ENCODE results near the gene CCDC9B. TPM values are rescaled to one million over a fixed set of nuclear protein-coding genes. Genes with fewer than 3 reads are reported as not detected.

CCDC9B gene
- total RNA-seq, 1 donor from 2014 or later = 9.8 TPM

DNA sequence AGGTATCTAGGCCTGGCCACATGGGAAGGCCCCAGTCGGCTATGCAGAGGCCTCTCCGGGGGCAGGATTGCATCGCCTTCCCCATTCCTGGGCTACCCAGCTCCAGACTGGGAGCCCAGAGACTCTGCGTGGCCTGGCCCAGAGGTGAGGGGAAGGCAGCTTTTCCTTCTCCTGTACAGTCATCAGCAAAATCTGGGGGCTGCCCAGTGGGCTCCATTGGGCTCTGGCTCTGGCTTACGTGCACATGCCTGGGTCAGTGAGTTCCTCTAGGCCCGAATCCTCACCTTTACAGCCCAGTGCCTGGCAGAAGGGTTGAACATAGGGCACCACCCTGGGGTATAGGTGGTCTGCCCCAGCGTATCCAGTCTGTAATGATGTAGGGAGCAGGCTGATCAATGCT lies 53.9 kb downstream of the CCDC9B start:
- H3K4me1 Mint-ChIP-seq (ENCODE audit: low read depth, unreplicated experiment) = peaks cover 18% of the 10 kb centered on the region
- H2AFZ ChIP-seq (ENCODE audit: low read depth, low read length) = no peak overlapping the region
- no peak overlapping the region for H3K4me2 ChIP-seq (ENCODE audit: low read length)
- H3K4me3 Mint-ChIP-seq (ENCODE audit: unreplicated experiment) = no peak overlapping the region
- H3K9ac ChIP-seq (ENCODE audit: low read length) = no peak overlapping the region
- H3K27me3 Mint-ChIP-seq (ENCODE audit: low read depth, unreplicated experiment) = peaks cover 31% of the 10 kb centered on the region
- no peaks in the 10 kb centered on the region for H3K9me3 Mint-ChIP-seq (ENCODE audit: unreplicated experiment)
- DNase-seq (ENCODE audit: low read depth) (no peak), FAIRE-seq (no peak)
- H3K4me1 ChIP-seq (ENCODE audit: insufficient read depth, low read length) = peaks cover 25% of the 10 kb centered on the region
- no peak for TF ChIP-seq EZH2 (IDR thresholded peaks at IDR 0.05; ENCODE audit: insufficient read depth, low read length)
- TF ChIP-seq, protein P1, sequence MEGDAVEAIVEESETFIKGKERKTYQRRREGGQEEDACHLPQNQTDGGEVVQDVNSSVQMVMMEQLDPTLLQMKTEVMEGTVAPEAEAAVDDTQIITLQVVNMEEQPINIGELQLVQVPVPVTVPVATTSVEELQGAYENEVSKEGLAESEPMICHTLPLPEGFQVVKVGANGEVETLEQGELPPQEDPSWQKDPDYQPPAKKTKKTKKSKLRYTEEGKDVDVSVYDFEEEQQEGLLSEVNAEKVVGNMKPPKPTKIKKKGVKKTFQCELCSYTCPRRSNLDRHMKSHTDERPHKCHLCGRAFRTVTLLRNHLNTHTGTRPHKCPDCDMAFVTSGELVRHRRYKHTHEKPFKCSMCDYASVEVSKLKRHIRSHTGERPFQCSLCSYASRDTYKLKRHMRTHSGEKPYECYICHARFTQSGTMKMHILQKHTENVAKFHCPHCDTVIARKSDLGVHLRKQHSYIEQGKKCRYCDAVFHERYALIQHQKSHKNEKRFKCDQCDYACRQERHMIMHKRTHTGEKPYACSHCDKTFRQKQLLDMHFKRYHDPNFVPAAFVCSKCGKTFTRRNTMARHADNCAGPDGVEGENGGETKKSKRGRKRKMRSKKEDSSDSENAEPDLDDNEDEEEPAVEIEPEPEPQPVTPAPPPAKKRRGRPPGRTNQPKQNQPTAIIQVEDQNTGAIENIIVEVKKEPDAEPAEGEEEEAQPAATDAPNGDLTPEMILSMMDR (IDR thresholded peaks at IDR 0.05; ENCODE audit: insufficient read depth, low read depth, low read length) = no peak
- H3K36me3 Mint-ChIP-seq (ENCODE audit: low read depth, unreplicated experiment) = peaks cover 2% of the 10 kb centered on the region
- no peaks in the 10 kb centered on the region for H4K20me1 ChIP-seq (ENCODE audit: insufficient read depth, low read length)
- H3K27me3 ChIP-seq (ENCODE audit: insufficient read depth, low read length) = peaks cover 27% of the 10 kb centered on the region
- no peaks in the 10 kb centered on the region for H3K36me3 ChIP-seq (ENCODE audit: insufficient read depth, low read length)
- H3K27ac ChIP-seq (ENCODE audit: low read depth, low read length) = no peak overlapping the region
- no peak overlapping the region for H3K4me3 ChIP-seq (ENCODE audit: insufficient read depth, low read depth, low read length)
- no peaks in the 10 kb centered on the region for H3K9me3 ChIP-seq (ENCODE audit: insufficient read depth, low read depth, low read length)
- H3K79me2 ChIP-seq (ENCODE audit: insufficient read depth, low read length) = no peaks in the 10 kb centered on the region
- H3K27ac Mint-ChIP-seq (ENCODE audit: unreplicated experiment) = no peak overlapping the region

DNA sequence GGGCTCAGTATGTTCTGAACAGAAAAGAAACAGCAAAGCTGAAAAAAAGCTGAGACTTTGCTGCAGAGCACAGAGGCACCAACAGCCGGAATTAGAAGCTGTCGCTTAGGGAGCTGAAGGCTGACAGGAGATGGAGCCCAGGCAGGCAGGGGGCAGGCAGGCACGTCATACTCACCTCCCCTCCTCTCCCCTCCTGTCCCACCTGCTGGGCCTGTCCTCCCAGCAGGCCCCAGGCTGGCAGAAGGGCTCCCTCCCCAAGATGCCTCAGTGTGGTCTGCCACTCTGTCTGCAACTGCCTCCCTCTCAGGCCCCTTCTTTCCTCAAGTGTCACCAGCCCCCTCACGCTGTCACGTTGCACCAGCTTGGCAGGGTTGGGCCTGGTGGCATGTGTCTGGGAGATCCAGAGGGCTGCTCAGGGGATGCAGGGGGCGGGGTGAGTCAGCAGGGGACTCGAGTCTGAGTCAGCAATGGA lies 54.6 kb downstream of the CCDC9B start:
- peaks cover 2% of the 10 kb centered on the region for H3K36me3 Mint-ChIP-seq (ENCODE audit: low read depth, unreplicated experiment)
- H3K4me3 Mint-ChIP-seq (ENCODE audit: unreplicated experiment) = no peak overlapping the region
- no peak overlapping the region for H3K4me3 ChIP-seq (ENCODE audit: insufficient read depth, low read depth, low read length)
- H2AFZ ChIP-seq (ENCODE audit: low read depth, low read length) = no peak overlapping the region
- no peak for DNase-seq (ENCODE audit: low read depth)
- TF ChIP-seq, protein P1 (IDR thresholded peaks at IDR 0.05; ENCODE audit: insufficient read depth, low read depth, low read length) = no peak
- no peak for TF ChIP-seq EZH2 (IDR thresholded peaks at IDR 0.05; ENCODE audit: insufficient read depth, low read length)
- no peaks in the 10 kb centered on the region for H3K36me3 ChIP-seq (ENCODE audit: insufficient read depth, low read length)
- H3K9me3 ChIP-seq (ENCODE audit: insufficient read depth, low read depth, low read length) = no peaks in the 10 kb centered on the region
- H3K9ac ChIP-seq (ENCODE audit: low read length) = no peak overlapping the region
- H3K9me3 Mint-ChIP-seq (ENCODE audit: unreplicated experiment) = no peaks in the 10 kb centered on the region
- H3K4me1 ChIP-seq (ENCODE audit: insufficient read depth, low read length) = peaks cover 26% of the 10 kb centered on the region
- peaks cover 31% of the 10 kb centered on the region for H3K27me3 ChIP-seq (ENCODE audit: insufficient read depth, low read length)
- FAIRE-seq = no peak
- peaks cover 30% of the 10 kb centered on the region for H3K27me3 Mint-ChIP-seq (ENCODE audit: low read depth, unreplicated experiment)
- no peak overlapping the region for H3K27ac ChIP-seq (ENCODE audit: low read depth, low read length)
- H3K4me2 ChIP-seq (ENCODE audit: low read length) = peak overlapping the region; percentile 46
- no peaks in the 10 kb centered on the region for H4K20me1 ChIP-seq (ENCODE audit: insufficient read depth, low read length)
- H3K27ac Mint-ChIP-seq (ENCODE audit: unreplicated experiment) = no peak overlapping the region
- no peaks in the 10 kb centered on the region for H3K79me2 ChIP-seq (ENCODE audit: insufficient read depth, low read length)
- peaks cover 18% of the 10 kb centered on the region for H3K4me1 Mint-ChIP-seq (ENCODE audit: low read depth, unreplicated experiment)

DNA sequence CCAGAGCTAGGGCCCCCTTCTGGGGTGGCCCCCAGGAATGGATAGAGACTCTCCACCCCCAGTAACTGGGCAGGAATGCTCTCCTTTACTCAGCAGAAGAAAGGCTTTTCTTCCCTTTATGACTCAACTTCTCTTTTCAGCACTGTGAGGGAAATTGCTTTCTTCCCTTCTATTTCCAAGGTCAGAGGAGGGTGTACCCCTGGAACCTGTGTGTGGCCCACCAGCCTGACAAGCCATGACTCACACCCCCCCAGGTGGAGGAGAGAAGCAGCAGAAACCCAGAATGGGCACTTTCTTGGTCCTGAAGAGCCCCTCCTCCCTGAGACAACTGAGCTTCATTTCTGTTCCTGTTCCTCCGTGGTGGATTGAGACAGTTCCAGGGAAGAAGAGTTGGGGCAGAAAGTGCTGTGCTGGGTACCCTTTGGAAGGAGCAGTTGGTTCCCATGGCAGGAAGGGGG lies 55.2 kb downstream of the CCDC9B start:
- no peak overlapping the region for H3K27ac ChIP-seq (ENCODE audit: low read depth, low read length)
- H3K27me3 Mint-ChIP-seq (ENCODE audit: low read depth, unreplicated experiment) = peaks cover 35% of the 10 kb centered on the region
- peaks cover 24% of the 10 kb centered on the region for H3K4me1 ChIP-seq (ENCODE audit: insufficient read depth, low read length)
- H3K79me2 ChIP-seq (ENCODE audit: insufficient read depth, low read length) = no peaks in the 10 kb centered on the region
- no peak overlapping the region for H2AFZ ChIP-seq (ENCODE audit: low read depth, low read length)
- TF ChIP-seq, protein P1 (IDR thresholded peaks at IDR 0.05; ENCODE audit: insufficient read depth, low read depth, low read length) = no peak
- TF ChIP-seq EZH2 (IDR thresholded peaks at IDR 0.05; ENCODE audit: insufficient read depth, low read length) = no peak
- no peaks in the 10 kb centered on the region for H3K9me3 ChIP-seq (ENCODE audit: insufficient read depth, low read depth, low read length)
- H3K4me1 Mint-ChIP-seq (ENCODE audit: low read depth, unreplicated experiment) = peaks cover 18% of the 10 kb centered on the region
- FAIRE-seq (no peak), DNase-seq (ENCODE audit: low read depth) (no peak)
- H4K20me1 ChIP-seq (ENCODE audit: insufficient read depth, low read length) = no peaks in the 10 kb centered on the region
- peak overlapping the region; percentile 25 for H3K4me3 Mint-ChIP-seq (ENCODE audit: unreplicated experiment)
- H3K36me3 Mint-ChIP-seq (ENCODE audit: low read depth, unreplicated experiment) = peaks cover 2% of the 10 kb centered on the region
- H3K9ac ChIP-seq (ENCODE audit: low read length) = no peak overlapping the region
- H3K4me2 ChIP-seq (ENCODE audit: low read length) = peak overlapping the region; percentile 46
- no peaks in the 10 kb centered on the region for H3K9me3 Mint-ChIP-seq (ENCODE audit: unreplicated experiment)
- H3K36me3 ChIP-seq (ENCODE audit: insufficient read depth, low read length) = no peaks in the 10 kb centered on the region
- no peak overlapping the region for H3K4me3 ChIP-seq (ENCODE audit: insufficient read depth, low read depth, low read length)
- peaks cover 36% of the 10 kb centered on the region for H3K27me3 ChIP-seq (ENCODE audit: insufficient read depth, low read length)
- H3K27ac Mint-ChIP-seq (ENCODE audit: unreplicated experiment) = peak overlapping the region; percentile 53

Measured in astrocyte (in vitro differentiated cells and primary cell).